H9 (cell line): ENCODE results near the gene RAB3C. TPM values are rescaled to one million over a fixed set of nuclear protein-coding genes. Genes with fewer than 3 reads are reported as not detected.

ENCODE experiments used
- DNase-seq: peaks from one replicate; pipeline ENCODE4 v3.0.0-alpha.2; 2017
- H2AFZ ChIP-seq: one replicate; pipeline ENCODE4 v1.6.1; 2013; ENCODE audit warnings: mild to moderate bottlenecking, low read length, control low read depth, moderate library complexity
- H2AK5ac ChIP-seq: 2 replicates; pipeline ENCODE4 v1.6.1; 2013; ENCODE audit warnings: low read length, control low read depth, mixed read lengths; ENCODE audit not compliant: insufficient read length
- H2BK120ac ChIP-seq: one replicate; pipeline ENCODE4 v1.6.1; 2013; ENCODE audit warnings: low read depth, mild to moderate bottlenecking, low read length, control low read depth, inconsistent platforms; ENCODE audit not compliant: poor library complexity, severe bottlenecking
- H2BK12ac ChIP-seq: 2 replicates; pipeline ENCODE4 v1.6.1; 2013; ENCODE audit warnings: low read length, control low read depth, mixed read lengths, low read depth; ENCODE audit not compliant: insufficient read length
- H2BK15ac ChIP-seq: 2 replicates; pipeline ENCODE4 v1.6.1; 2013; ENCODE audit warnings: low read depth, low read length, control low read depth
- H2BK20ac ChIP-seq: one replicate; pipeline ENCODE4 v1.6.1; 2013; ENCODE audit warnings: low read depth, mild to moderate bottlenecking, low read length, control low read depth, inconsistent platforms; ENCODE audit not compliant: poor library complexity, severe bottlenecking
- H2BK5ac ChIP-seq: 2 replicates; pipeline ENCODE4 v1.6.1; 2013; ENCODE audit warnings: low read length, control low read depth, mixed read lengths; ENCODE audit not compliant: insufficient read length
- H3K14ac ChIP-seq: 2 replicates; pipeline ENCODE4 v1.6.1; 2013; ENCODE audit warnings: low read length, control low read depth; ENCODE audit not compliant: insufficient read depth
- H3K18ac ChIP-seq: 2 replicates; pipeline ENCODE4 v1.6.1; 2013; ENCODE audit warnings: low read depth, mild to moderate bottlenecking, mixed read lengths, low read length, control low read depth; ENCODE audit not compliant: insufficient read length
- H3K23ac ChIP-seq: 2 replicates; pipeline ENCODE4 v1.6.1; 2013; ENCODE audit warnings: low read length, control low read depth, mixed read lengths, low read depth; ENCODE audit not compliant: insufficient read length
- H3K23me2 ChIP-seq: 2 replicates; pipeline ENCODE4 v1.6.1; 2013; ENCODE audit warnings: low read depth, mild to moderate bottlenecking, mixed read lengths, low read length, control low read depth; ENCODE audit not compliant: insufficient read length, poor library complexity, severe bottlenecking
- H3K27ac ChIP-seq: 2 replicates; pipeline ENCODE4 v1.5.1; 2013; ENCODE audit warnings: low read length, control low read depth, mixed read lengths, low read depth; ENCODE audit not compliant: insufficient read length
- H3K27me3 ChIP-seq: 2 replicates; pipeline ENCODE4 v1.6.1; 2013; ENCODE audit warnings: low read length, control low read depth, inconsistent platforms; ENCODE audit not compliant: insufficient read depth
- H3K4ac ChIP-seq: 2 replicates; pipeline ENCODE4 v1.6.1; 2013; ENCODE audit warnings: low read depth, mild to moderate bottlenecking, control low read depth, inconsistent platforms, low read length, moderate library complexity
- H3K4me1 ChIP-seq: 2 replicates; pipeline ENCODE4 v1.6.1; 2013; ENCODE audit warnings: low read length, control low read depth, inconsistent platforms; ENCODE audit not compliant: insufficient read depth
- H3K4me2 ChIP-seq: 2 replicates; pipeline ENCODE4 v1.6.1; 2013; ENCODE audit warnings: low read length, control low read depth, mixed read lengths; ENCODE audit not compliant: insufficient read length, insufficient read depth
- H3K56ac ChIP-seq: 2 replicates; pipeline ENCODE4 v1.6.1; 2013; ENCODE audit warnings: low read depth, mild to moderate bottlenecking, mixed read lengths, low read length, control low read depth; ENCODE audit not compliant: insufficient read length
- H3K79me1 ChIP-seq: 2 replicates; pipeline ENCODE4 v1.6.1; 2013; ENCODE audit warnings: low read depth, mild to moderate bottlenecking, moderate library complexity, low read length, control low read depth, inconsistent platforms; ENCODE audit not compliant: insufficient read depth, poor library complexity, severe bottlenecking
- H3K79me2 ChIP-seq: 2 replicates; pipeline ENCODE4 v1.6.1; 2013; ENCODE audit warnings: low read length, control low read depth, inconsistent platforms; ENCODE audit not compliant: insufficient read depth
- H3K9ac ChIP-seq: 2 replicates; pipeline ENCODE4 v1.6.1; 2013; ENCODE audit warnings: low read length, control low read depth, mixed read lengths; ENCODE audit not compliant: insufficient read length; ENCODE audit errors: extremely low read depth
- H3K9me3 ChIP-seq: one replicate; pipeline ENCODE4 v1.6.1; 2013; ENCODE audit warnings: low read depth, low read length, inconsistent platforms; ENCODE audit not compliant: control insufficient read depth
- H3T11ph ChIP-seq: one replicate; pipeline ENCODE4 v1.6.1; 2013; ENCODE audit warnings: mild to moderate bottlenecking, low read length, control low read depth, inconsistent platforms
- H4K20me1 ChIP-seq: one replicate; pipeline ENCODE4 v1.6.1; 2013; ENCODE audit not compliant: control insufficient read depth, insufficient read length, insufficient read depth
- H4K5ac ChIP-seq: 2 replicates; pipeline ENCODE4 v1.6.1; 2013; ENCODE audit warnings: low read depth, mild to moderate bottlenecking, mixed read lengths, low read length, control low read depth; ENCODE audit not compliant: insufficient read length
- H4K8ac ChIP-seq: replicated peaks from 2 replicates; pipeline ENCODE4 v1.6.1; 2013; ENCODE audit warnings: low read length, control low read depth, mixed read lengths, low read depth; ENCODE audit not compliant: insufficient read length
- H4K91ac ChIP-seq: 2 replicates; pipeline ENCODE4 v1.6.1; 2013; ENCODE audit warnings: low read depth, mild to moderate bottlenecking, moderate library complexity, mixed read lengths, low read length, control low read depth; ENCODE audit not compliant: insufficient read length
- H3K27ac Mint-ChIP-seq, 3 experiments: 2 replicates in 2 of 3; 3 replicates in 1 of 3; pipeline ENCODE4 v1.8.0; 2020 to 2021; ENCODE audit warnings: mixed read lengths in 3 of 3, mild to moderate bottlenecking in 1 of 3, moderate library complexity in 1 of 3
- H3K27me3 Mint-ChIP-seq: 2 replicates; pipeline ENCODE4 v1.8.0; 2021; ENCODE audit warnings: low read depth, mild to moderate bottlenecking, moderate library complexity, mixed read lengths
- H3K36me3 Mint-ChIP-seq, 3 experiments: 2 replicates in 2 of 3; 3 replicates in 1 of 3; pipeline ENCODE4 v1.8.0; 2020 to 2021; ENCODE audit warnings: low read depth in 3 of 3, mixed read lengths in 3 of 3; ENCODE audit not compliant: insufficient read depth in 1 of 3
- H3K4me1 Mint-ChIP-seq, 2 experiments: 2 replicates each; pipeline ENCODE4 v1.8.0; 2020; ENCODE audit warnings: mixed read lengths in 2 of 2
- H3K4me3 Mint-ChIP-seq, 2 experiments: 2 replicates in 1 of 2; 3 replicates in 1 of 2; pipeline ENCODE4 v1.8.0; 2020 to 2021; ENCODE audit warnings: mild to moderate bottlenecking in 2 of 2, mixed read lengths in 2 of 2, moderate library complexity in 1 of 2
- H3K9me3 Mint-ChIP-seq, 2 experiments: 2 replicates in 1 of 2; 3 replicates in 1 of 2; pipeline ENCODE4 v1.8.0; 2020; ENCODE audit warnings: mild to moderate bottlenecking in 2 of 2, mixed read lengths in 2 of 2, moderate library complexity in 1 of 2
- WGBS: extraction: QIAGEN DNeasy Blood & Tissue Kit; methylation state at CpG from one replicate; pipeline ENCODE4 v1.1.7; 2013; ENCODE audit warnings: missing lambda C conversion rate, low lambda C conversion rate, mixed read lengths; ENCODE audit not compliant: insufficient read length; ENCODE audit errors: extremely low coverage; 5-methylcytosine and 5-hydroxymethylcytosine counted together
- total RNA-seq: library from RNA; stranded (reverse); gene quantifications from 2 replicates; pipeline ENCODE4 v1.2.1, GENCODE V29; 2021
- TF ChIP-seq, protein P1 (sequence below): fragments of 200-600 bp; sonication (generic); conservative IDR thresholded peaks from 3 replicates; pipeline ENCODE4 v1.8.0; 2021; ENCODE audit warnings: antibody characterized with exemption, mild to moderate bottlenecking

The RAB3C gene
- total RNA-seq, 1 experiment from 2014 or later: 16.3 TPM

DNA sequence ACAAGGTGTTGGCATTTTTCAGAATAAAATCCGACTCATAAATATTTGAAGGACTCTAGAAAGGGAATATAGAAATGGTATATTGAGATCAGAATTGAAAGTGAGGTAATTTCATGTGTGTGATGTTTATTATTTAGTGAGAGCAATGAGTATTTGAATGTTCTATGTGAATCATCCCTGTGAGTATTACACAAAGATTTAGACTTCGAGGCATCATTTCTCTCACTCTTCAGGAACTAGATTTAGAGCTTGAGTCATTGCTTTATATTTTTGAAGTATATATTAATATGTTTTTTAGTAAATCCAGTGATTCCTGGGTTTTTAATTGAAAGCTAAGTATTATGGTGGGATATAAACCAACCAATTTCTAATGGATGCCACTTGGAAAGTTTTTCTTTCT, 91.2 kb downstream of the RAB3C start:
- H3K9me3 Mint-ChIP-seq: no peaks in the 10 kb centered on the region
- no peak overlapping the region for H2BK20ac ChIP-seq
- no peak overlapping the region for H4K8ac ChIP-seq
- no peak overlapping the region for H3K18ac ChIP-seq
- H3K27ac ChIP-seq: no peak overlapping the region
- no peaks in the 10 kb centered on the region for H3K23me2 ChIP-seq
- H3K36me3 Mint-ChIP-seq: no peaks in the 10 kb centered on the region; a peak in 1 of 7 replicates
- no peak overlapping the region for H3K27ac Mint-ChIP-seq
- TF ChIP-seq, protein P1, sequence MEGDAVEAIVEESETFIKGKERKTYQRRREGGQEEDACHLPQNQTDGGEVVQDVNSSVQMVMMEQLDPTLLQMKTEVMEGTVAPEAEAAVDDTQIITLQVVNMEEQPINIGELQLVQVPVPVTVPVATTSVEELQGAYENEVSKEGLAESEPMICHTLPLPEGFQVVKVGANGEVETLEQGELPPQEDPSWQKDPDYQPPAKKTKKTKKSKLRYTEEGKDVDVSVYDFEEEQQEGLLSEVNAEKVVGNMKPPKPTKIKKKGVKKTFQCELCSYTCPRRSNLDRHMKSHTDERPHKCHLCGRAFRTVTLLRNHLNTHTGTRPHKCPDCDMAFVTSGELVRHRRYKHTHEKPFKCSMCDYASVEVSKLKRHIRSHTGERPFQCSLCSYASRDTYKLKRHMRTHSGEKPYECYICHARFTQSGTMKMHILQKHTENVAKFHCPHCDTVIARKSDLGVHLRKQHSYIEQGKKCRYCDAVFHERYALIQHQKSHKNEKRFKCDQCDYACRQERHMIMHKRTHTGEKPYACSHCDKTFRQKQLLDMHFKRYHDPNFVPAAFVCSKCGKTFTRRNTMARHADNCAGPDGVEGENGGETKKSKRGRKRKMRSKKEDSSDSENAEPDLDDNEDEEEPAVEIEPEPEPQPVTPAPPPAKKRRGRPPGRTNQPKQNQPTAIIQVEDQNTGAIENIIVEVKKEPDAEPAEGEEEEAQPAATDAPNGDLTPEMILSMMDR: no peak
- H3K4me3 Mint-ChIP-seq: no peak overlapping the region
- no peak overlapping the region for H4K91ac ChIP-seq
- H3K56ac ChIP-seq: no peak overlapping the region
- no peaks in the 10 kb centered on the region for H3K79me1 ChIP-seq
- no peaks in the 10 kb centered on the region for H3K27me3 ChIP-seq
- H3K4me1 ChIP-seq: no peaks in the 10 kb centered on the region; the same call in 1 of the 2 replicates
- H2BK15ac ChIP-seq: no peak overlapping the region
- no peaks in the 10 kb centered on the region for H3K27me3 Mint-ChIP-seq
- no peak overlapping the region for H2BK120ac ChIP-seq
- no peak overlapping the region for H4K5ac ChIP-seq
- H2BK12ac ChIP-seq: no peak overlapping the region
- WGBS: no CpG with 5 or more reads among the region's 2 CpGs
- no peak for DNase-seq
- 0 out of 4 replicates have a peak, but pooled peaks cover 0 to 3% of the 10 kb centered on the region in 2 experiments for H3K4me1 Mint-ChIP-seq
- H3K4me2 ChIP-seq: no peak overlapping the region
- no peaks in the 10 kb centered on the region for H3K9me3 ChIP-seq
- H3K4ac ChIP-seq: no peak overlapping the region
- no peak overlapping the region for H3K14ac ChIP-seq
- H2AK5ac ChIP-seq: no peak overlapping the region
- H3K23ac ChIP-seq: no peak overlapping the region
- H2AFZ ChIP-seq: no peak overlapping the region
- H3K79me2 ChIP-seq: no peaks in the 10 kb centered on the region
- no peak overlapping the region for H3K9ac ChIP-seq
- no peaks in the 10 kb centered on the region for H4K20me1 ChIP-seq
- H2BK5ac ChIP-seq: no peak overlapping the region
- no peak overlapping the region for H3T11ph ChIP-seq
